Tibial nerve (tissue), 4 donors: ENCODE measurements around the gene SPTSSB.

ENCODE experiments used
- CTCF ChIP-seq, 5 experiments: fragments of 200-600 bp in 3 of 5; fragments of 450-650 bp in 2 of 5; sonication (generic) in 3 of 5; IDR thresholded peaks; one replicate each; pipeline ENCODE4 v1.5.1; 2016 to 2019; ENCODE audit warnings: antibody characterized with exemption in 5 of 5, mild to moderate bottlenecking in 3 of 5, moderate library complexity in 2 of 5
- EP300 ChIP-seq, 2 donors: sonication (generic); formaldehyde crosslinking; IDR thresholded peaks; one replicate each; pipeline ENCODE4 v1.6.1; 2017; ENCODE audit warnings: antibody characterized with exemption in 2 of 2, mild to moderate bottlenecking in 1 of 2

DNA sequence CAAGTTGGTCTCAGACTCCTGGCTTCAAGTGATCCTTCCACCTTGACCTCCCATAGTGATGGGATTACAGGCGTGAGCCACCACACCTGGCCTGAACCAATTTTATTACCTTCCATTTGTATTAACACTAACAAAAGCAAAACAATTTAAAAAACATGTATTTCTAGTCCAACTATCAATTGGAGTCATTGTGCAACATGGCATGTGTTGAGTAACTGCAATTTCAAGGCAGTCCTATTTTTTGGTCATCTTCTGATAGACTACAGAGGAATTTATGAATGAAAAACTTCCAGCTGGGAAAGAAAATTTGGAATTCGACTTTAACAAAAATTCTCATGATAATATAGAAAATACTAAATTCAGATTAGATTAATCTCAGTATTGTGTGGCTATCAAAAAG lies 16.8 kb downstream of the SPTSSB start:
- TF ChIP-seq CTCF (IDR thresholded peaks at IDR 0.05) (no peak), EP300 (IDR thresholded peaks at IDR 0.05) (no peak)
